ENCODE data around the gene WRAP53.

WRAP53 gene

DNA sequence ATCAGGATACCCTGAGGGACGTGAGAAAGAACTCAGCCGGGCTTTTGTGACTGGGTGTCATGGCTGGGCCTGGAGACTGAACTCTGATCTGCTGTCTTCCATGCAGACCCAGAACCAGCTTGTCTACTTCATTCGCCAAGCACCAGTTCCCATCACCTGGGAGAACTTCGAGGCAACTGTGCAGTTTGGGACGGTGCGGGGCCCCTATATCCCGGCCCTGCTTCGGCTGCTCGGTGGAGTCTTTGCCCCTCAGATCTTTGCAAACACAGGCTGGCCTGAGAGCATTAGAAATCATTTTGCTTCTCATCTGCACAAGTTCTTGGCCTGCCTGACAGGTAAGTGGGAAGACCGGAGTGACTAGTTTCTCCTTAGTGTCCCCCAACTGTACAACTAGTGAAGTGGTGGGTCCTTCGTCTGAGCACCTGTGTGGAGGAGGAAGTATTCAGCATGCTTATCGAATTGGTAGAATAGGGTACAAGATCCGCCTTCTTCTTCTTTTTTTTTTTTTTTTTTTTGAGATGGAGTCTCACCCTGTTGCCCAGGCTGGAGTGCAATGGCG, 44.8 kb downstream of the WRAP53 start:
- intact Hi-C loops (cut with DNase I): no loop called here

DNA sequence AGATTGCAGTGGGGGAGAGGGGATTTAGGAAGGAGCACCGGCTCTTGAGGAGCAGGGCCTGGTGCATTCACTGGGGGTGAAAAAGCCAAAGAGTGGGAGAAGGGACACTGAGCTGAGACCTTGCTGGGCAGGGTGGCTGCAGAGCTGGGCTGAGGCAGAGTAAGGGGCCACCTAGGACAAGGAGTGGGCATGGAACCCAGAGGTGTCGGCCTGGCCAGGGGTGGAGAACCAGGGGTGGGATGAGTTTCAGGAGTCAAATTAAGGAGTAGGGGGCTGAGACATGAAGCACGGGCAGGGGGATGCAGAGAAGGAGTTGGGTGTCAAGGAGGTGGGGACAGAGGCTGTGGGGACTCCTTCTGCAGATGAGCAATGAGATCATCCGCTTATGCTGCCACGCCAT, 49.3 kb downstream of the WRAP53 start:
- peak in 1 of 10 donors; percentile 63 for DNase-seq
- intact Hi-C loops (cut with DNase I): no loop called here

More for the DNA sequence above, 44.8 kb downstream of the WRAP53 start:
- peak in 1 of 10 donors; percentile 34 for DNase-seq

DNA sequence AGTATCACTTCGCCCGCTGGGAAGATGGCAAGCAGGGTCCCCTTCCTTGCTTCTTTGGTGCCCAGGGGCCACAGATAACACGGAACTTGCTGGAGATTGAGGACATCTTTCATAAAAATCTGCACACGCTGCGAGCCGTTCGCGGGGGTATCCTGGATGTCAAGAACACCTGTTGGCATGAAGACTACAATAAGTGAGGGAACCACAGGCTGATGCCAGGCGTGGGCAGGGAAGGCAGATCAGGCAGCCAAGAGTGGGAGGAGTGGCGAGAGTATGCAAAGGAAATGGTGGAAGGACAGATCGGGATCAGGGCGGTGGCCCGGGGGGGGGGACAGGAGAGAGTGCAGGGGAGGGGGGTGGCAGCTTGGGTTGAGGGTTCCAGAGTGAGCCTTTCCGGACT, 51.5 kb downstream of the WRAP53 start:
- DNase-seq: peak in 2 of 10 donors; percentile 69 to 70
- intact Hi-C loops (cut with DNase I): loop anchor here (5.0 to 10.0 kb wide), 3 partner anchors 93 to 305 kb away; partner anchors contain the start of gene KDM6B

DNA sequence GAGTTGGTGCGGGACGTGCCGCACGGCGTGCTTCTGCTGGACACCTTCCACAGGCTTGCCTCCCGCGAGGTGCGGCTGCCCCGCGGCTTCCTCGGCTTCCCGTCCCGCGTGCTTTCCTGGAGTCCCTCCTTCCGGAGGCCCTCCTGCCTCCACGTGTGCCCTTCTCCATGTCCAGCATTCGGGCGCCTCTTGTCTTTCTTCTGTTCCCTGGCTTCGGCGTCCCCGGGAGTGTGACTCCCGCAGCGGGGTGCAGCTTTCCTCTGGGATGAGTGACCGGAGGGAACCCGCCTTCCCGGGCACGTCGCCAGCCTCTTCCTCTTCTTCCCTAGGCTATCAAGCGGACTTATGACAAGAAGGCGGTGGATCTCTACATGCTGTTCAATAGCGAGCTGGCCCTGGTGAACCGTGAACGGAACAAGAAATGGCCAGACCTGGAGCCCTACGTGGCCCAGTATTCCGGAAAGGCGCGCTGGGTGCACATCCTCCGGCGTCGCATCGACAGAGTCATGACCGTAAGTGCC, 52.3 kb downstream of the WRAP53 start:
- DNase-seq: peak in 1 of 10 donors; percentile 85
- intact Hi-C loops (cut with DNase I): loop anchor here (5.0 to 10.0 kb wide), 3 partner anchors 92 to 304 kb away; partner anchors contain the start of gene KDM6B

DNA sequence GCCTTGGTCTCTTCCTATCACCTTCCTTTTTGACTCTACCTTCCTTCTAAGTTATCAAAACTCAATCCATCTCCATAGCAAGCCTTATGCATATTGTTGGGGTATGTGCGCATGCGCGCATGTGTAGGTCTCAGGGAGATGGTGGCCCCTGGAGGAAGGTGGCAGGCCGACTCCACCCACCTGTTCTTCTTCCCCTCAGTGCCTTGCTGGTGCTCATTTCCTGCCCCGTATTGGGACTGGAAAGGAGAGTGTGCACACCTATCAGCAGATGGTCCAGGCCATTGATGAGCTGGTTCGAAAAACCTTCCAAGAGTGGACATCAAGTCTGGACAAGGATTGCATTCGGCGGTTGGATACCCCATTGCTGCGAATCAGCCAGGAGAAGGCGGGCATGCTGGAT, 54.5 kb downstream of the WRAP53 start:
- DNase-seq: peak in 1 of 10 donors; percentile 57
- intact Hi-C loops (cut with DNase I): loop anchor here (2.0 to 10.0 kb wide), 4 partner anchors 90 to 302 kb away; partner anchors contain the start of gene KDM6B

DNA sequence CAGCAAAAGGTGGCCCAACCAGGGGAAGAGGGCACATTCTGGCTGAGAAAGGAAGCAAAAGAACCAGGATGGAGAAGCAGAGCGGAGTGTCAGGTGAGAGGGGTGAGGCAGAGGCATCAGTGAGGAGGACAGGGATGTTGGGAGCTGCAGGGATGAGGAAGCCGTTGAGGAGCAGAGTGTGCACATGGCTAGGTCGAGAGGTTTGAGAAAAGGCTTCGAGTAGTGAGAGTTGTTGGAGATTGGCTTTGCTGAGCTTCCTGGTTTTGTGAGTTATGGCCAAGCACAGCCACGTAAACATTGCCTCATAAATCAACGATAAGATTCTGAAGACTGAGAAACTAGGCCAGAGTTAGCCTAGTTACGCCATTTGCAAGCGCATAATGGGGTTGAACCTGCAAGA, 56.1 kb downstream of the WRAP53 start:
- DNase-seq: no peak
- intact Hi-C loops (cut with DNase I): loop anchor here (5.0 to 10.0 kb wide), 3 partner anchors 88 to 300 kb away; partner anchors contain the start of gene KDM6B

DNA sequence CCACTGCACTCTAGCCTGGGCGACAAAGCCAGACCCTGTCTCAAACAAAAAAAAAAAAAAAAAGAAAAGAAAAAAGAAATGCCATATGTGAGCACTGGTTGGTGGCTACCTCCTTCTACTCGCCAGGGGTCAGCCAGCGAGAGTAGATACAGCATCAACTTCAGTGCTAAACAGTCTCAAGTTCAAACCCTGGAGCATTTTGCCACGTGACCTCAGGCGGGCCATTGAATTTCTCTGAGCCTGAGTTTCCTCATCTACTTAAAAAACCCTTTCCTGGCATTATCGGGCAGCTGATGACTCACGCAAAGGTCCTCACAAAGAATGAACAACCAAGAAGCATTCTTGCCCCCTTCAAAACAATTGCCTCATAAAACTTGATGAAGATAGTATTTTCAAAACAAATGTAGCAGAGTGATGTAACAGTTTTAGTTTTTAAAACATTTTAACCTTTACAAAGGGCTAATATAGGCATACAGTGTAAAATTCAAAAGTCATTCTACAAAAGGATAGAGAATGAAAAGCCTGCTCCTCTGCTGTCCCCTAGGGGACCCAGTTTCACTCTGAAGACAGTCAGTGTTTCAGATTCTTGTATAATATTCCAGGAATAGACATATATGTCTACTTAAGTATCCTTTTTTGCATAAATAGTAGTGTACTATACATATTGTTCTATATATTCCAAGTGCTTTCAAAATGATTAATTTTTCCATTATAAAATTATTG, 57.6 kb downstream of the WRAP53 start:
- intact Hi-C loops (cut with DNase I): loop anchor here (10.0 kb wide), 1 partner anchor 299 kb away; no protein-coding TSS in a partner anchor
- DNase-seq: no peak

DNA sequence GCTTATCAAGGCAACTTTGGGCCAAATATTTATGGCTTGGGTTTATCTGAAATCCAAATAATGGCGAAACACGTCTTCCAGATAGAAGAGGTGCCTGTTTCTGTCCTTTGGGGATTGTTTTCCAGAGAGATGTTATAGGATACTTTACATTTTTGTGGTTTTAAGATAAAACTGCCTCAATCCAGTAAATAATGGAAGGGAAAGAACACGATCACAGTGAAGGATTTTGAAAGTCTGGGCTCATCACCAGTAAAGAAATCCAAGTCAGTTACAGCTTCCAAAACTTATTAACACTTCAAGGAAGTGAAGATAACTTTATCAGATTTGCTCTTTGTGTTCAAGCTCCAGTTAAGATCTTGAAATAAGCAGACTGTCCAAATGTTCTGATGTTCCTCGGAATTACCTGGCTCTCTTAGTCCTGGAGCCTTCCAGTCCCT, 59.4 kb downstream of the WRAP53 start:
- intact Hi-C loops (cut with DNase I): loop anchor here (10.0 kb wide), 1 partner anchor 297 kb away; no protein-coding TSS in a partner anchor
- no peak for DNase-seq

DNA sequence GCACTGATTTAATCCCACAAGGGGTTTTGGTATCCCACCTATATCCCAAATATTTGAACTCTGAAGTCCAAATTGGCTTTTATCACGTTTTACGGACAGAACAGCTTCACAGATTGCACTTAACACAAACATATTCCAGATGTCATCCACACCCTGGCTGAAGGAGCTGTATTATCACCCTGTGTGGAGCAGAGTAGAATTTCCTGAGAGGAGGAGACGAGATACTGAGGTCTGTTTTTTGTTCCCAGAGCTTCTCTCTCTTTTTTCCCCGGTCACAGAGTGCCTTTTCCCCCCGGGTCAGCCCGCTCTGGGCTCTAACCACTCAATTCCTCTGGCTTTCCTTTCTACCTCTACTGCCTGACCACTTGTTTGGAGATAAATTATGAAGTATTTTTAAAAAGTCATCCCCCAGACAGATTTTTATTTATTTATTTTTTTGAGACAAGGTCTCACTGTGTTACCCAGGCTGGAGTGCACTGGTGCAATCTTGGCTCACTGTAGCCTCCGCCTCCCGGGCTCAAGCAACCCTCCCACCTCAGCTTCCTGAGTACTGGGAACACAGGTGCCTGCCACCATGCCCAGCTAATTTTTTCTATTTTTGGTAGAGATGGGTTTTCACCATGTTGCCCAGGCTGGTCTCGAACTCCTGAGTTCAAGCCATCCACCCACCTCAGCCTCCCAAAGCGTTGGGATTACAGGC, 59.9 kb downstream of the WRAP53 start:
- intact Hi-C loops (cut with DNase I): loop anchor here (10.0 kb wide), 1 partner anchor 297 kb away; no protein-coding TSS in a partner anchor
- DNase-seq: peak in 2 of 10 donors; percentile 29 to 75

DNA sequence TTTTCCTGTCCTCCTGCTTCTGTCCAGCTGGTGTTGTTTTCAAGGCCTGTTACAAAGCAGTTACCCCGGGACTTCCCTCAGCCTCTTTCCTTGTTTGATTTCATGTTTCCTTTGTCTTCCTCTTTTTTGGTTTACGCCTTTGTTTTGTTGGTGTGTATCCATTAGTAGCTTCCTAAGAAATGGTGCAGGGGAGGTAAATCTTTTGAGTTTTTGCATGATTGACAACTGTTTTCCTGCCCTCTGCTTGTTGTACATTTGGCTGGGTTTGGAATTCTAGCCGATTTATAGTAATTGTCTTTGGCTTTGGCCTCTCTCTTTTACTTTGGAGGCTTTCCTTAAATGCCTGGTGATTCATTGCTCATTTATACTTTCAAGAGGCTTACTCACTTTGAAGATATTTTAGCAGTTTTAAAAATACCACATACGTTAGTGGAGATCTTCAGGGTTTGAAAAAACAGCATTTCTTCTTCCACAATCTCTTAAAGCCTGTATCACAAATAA, 62.1 kb downstream of the WRAP53 start:
- DNase-seq: no peak
- intact Hi-C loops (cut with DNase I): no loop called here
